Amygdala (tissue), 56 donors: ENCODE results near the gene HMX3.

Experiments
- DNase-seq, 56 donors: peaks; one replicate each; lab custom pipeline; 2025; lab: John Stamatoyannopoulos, UW

Gene HMX3

DNA sequence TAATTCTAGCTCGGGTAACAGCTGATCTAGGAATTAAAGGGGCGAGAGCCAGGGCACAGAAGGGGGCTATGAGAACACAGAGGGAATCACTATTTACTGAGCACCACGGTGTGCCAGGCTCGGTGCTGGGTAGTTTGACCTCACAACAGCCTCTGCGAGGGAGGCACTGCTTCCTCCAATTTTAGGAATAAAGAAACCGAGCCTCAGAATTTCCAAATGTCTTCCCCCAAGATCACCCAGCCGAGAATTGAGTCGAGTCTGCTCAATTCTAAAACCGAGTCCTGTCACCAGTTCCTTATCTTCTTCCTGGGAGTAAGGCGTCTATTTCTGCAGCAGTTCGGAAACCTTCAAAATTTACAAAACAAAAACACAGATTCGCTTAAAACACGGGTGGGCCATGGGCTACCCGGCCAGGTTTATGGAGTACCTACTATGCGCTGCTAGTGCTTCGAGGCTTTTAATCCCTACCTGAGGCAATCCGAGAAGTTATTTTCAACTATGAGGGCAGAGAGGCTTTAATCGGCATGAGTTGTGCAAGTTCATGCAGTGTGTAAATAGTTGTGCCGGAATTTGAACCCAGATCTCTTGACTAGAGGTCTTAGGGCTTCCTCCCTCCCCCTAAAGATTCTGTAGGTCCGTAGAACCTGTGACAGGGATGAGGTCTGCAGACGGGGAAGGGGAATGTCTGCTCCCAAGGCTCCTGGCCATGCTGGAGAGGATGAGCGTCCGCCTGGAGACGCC lies 11.3 kb downstream of the HMX3 start:
- no peak for DNase-seq

DNA sequence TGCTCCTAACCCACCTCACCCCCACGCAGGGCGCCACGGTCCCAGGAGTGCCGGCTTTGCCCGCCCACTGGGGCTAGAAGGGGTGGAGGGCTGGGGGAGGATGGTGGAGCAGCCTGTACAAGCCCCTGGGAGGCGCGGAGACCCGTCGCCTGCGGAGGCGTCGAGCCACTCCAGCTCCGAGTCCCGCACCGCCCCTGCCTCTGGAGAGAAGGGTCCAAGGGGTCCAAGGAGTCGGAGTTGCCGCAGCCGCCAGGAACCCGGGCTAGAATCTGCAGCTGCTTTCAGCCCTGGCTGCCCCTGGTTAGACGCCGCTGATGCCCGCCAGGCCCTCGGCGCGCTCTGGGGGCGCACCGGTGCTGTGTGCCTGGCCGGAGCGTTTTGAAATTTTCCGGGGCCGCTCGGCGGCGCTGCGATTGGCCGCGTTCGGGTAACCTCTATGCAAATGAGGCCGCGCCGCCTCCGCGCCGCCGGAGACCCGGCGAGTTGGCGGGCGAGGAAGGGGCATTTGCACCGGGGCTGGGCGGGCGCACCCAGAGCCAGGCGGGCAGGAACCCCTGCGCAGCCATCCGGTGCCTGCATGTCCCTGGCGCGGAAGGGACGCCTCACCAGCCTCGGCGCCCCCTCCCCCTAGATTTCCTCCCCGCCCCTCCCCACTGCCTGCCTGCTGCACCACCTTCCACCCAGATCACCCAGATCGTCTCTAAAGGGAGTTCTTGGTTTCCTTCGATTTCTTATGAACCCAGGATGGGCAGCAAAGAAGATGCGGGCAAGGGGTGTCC lies 12.1 kb downstream of the HMX3 start, which contains the start of gene HMX2:
Gene HMX2, plus strand, starts transcription at position 502 of the 779 bp plus-strand sequence. Its CDS starts 243 bp downstream, at position 745.
- DNase-seq = no peak

DNA sequence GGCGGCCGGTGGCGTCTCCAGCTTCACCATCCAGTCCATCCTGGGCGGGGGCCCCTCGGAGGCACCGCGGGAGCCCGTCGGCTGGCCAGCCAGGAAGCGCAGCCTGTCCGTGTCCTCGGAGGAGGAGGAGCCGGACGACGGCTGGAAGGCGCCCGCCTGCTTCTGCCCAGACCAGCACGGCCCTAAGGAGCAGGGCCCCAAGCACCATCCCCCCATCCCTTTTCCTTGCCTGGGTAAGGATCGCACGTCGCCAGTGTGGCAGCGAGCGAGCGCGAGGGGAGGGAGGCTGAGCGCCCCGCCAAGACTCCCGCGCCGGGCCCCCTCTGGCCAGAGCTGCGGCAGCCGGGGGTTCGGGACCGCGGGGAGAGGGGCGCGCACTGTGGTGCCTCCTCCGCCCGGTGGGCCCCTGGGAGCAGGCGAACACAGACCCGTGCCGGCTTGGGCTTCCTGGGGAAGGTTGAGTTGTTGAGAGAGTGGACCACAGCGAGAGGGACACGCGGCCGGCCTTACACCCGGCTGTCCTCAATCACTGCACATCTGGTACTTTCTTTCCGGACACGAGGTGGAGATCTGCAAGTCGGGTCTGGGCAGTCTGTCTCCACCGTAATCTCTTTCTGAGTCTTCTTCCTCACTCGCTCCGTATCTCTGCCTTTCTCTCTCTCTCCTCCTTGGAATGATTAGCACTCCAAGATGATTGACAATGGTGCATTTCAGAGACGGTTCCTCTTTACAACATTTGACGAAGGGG lies 12.8 kb downstream of the HMX3 start:
- DNase-seq = no peak

DNA sequence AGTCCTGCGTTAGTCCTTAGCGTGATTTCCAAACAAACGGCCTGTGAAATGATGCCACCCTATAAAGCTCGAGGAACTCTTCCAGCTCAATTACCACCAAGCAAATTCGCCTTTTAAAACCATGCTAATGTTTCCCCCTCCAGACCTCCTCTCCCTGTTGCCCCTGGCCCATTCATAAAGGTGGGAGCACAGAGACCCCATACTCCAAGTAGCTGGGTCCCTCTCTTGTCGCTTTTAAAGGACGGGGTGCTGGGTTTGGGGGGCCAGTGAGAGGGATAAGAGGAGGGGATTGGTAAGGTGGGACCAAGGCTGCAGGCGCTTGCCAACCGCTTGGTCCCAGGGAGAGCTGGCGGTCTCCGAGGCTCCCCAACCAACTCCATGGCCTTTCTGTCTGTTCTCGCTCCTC lies 13.4 kb downstream of the HMX3 start:
- no peak for DNase-seq

DNA sequence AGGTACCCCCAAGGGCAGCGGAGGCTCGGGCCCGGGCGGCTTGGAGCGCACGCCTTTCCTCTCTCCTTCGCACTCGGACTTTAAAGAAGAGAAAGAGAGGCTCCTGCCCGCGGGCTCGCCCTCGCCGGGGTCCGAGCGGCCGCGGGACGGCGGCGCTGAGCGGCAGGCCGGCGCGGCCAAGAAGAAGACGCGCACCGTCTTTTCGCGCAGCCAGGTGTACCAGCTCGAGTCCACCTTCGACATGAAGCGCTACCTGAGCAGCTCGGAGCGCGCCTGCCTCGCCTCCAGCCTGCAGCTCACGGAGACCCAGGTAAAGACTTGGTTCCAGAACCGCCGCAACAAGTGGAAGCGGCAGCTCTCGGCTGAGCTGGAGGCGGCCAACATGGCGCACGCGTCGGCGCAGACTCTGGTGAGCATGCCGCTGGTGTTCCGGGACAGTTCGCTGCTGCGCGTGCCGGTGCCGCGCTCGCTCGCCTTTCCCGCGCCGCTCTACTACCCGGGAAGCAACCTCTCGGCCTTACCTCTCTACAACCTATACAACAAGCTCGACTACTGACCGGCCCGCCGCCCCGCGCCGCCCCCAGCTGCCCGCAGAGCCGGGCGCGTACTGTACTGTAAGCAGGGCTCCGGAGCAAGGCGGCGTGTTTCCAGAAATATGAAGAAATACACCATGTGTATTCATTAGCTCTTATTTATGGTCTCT lies 13.9 kb downstream of the HMX3 start:
- DNase-seq = no peak

DNA sequence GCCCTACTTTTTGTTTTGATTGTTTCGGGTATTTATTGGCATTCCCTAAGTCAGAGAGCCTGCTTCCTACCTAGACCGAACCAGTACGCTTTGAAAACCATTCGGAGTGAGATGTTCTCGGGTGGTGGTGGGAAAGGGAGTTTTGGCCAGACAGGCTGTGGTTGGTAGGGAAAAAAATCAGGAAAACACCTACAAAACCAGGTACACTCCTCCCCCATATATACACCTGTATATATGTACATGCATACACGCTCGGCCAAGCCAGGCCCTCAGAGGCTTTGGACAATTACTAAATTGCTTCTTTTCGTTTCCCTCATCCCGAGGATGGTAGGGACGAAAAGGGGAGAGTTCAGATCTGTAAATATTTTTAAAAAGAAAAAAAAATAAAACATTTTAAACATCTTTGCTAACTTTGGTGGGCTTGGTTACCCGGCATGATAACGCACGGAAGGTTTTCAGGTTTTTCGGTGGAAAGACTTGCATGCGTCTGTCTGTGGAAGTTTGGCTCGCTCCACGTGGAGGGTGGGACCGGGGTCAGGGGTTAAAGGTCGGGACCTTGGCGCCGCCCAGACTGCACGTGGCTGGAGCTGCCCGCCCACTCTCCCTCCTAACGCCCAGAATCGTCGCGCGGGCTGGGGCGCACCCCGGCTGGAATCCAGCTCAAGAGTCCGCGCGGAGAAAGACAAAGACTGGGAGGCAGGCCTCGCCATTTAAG lies 14.7 kb downstream of the HMX3 start:
- no peak for DNase-seq

DNA sequence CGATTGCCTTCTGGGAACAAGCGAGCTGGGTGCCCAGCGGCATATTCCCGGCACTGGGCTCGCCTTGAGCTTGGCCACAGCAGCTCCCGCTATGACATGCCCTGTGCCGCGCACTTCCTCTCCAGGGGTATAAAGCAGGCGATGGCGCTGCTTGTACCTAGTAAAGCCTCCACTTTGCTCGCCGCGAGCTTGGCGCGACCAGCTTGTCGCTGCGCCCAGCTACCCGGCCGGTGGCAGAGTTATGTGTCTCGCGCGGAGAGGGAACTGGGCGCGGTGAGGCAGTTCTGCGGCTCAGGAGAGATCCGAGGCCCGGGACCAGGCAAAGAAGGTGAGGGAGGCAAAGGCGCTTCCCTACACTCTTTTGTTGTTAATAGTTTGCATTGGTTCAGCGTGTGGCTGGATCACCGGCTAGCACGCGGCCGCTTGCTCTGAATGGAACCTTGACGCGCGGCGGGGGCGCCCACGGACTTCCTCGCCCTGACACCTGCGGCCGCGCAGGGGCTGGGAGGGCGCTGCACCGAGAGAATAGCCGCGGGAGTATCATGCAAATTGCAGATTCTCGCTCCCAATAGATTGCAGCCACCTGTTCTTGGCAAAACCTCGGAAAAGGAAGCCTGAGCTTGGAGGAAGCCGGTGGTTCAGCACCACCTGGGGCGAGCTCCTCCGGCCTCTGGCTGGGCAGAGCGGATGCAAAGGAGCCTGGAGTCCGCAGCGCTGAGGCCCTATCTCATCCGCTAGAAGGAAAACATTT lies 15.4 kb downstream of the HMX3 start:
- DNase-seq = no peak

DNA sequence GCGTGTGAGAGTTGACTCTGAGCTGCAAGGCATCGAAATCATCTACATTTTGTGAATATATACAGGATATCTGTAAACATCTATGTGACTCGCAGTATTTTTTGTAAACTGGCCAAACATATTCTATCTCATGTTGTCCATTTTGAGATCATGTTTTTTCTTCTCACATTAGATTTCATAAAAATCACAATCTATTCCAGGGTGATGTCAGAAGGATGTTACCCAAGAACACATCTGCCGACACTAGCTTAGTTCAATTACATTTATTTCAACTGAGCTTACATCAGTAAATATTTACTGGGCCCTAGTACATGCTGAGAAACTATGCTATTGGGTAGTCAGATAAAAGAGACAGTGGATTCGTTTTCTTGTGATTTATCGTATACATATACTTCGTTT lies 16.0 kb downstream of the HMX3 start:
- no peak for DNase-seq

DNA sequence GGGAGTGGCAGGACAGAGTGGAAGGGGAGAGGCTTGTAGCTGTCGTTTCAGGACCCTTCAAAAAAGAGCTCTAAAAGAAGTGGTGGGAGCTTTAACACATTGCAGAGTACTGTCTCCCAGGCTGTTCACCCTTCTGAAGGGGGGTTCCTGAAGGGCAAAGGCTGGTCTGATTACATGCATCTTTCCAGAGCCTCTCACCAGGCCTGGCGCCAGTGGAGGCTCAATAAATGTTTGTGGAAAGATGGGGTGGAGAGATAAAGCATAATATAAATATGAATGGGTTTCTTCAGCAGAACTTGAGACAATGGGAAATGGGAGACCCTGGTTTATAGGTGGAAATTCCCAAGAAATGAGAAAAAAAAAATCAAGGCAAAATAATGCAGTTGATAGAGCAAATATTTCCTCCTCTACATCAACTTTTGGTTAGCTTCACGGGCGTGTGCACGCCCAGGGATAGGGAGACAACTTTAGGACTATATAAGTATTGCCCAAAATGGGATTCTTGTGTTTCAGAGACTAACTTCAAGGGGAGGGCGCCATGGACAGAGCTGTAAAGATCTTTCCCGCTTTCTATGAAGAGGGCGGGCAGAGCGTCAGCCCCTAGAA lies 17.8 kb downstream of the HMX3 start:
- DNase-seq = no peak

DNA sequence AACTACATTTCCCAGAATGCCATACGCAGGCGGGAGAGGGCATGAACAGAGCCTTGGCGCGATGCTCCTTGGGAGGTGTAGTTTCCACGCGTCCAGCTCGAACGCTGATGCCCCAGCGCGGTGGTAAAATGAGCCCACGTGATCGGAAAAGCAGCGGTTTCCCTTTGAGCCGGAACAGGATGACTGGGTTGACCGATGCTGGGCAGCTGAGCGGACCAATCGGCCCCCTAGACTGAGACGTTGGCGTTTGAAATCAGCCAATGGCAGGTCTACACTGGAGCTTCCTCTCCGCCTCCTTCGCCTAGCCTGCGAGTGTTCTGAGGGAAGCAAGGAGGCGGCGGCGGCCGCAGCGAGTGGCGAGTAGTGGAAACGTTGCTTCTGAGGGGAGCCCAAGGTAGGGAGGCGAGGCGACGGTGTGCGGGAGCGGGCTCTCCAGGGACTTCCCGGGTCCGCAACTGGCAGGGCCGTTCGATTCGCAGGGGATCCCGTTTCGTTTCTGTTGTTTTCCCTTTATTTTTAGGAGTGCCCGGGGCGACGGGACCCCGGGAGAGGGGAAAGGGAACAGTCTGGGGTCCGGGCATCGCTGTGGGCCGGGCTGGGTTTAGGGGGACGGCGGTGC lies 18.4 kb downstream of the HMX3 start, which contains the start of gene BUB3:
Gene BUB3, plus strand, starts transcription at position 311 of the 619 bp plus-strand sequence. CDS start 516 bp downstream, outside the sequence.
- peak; percentile 69 to 100 (median 99) for DNase-seq

DNA sequence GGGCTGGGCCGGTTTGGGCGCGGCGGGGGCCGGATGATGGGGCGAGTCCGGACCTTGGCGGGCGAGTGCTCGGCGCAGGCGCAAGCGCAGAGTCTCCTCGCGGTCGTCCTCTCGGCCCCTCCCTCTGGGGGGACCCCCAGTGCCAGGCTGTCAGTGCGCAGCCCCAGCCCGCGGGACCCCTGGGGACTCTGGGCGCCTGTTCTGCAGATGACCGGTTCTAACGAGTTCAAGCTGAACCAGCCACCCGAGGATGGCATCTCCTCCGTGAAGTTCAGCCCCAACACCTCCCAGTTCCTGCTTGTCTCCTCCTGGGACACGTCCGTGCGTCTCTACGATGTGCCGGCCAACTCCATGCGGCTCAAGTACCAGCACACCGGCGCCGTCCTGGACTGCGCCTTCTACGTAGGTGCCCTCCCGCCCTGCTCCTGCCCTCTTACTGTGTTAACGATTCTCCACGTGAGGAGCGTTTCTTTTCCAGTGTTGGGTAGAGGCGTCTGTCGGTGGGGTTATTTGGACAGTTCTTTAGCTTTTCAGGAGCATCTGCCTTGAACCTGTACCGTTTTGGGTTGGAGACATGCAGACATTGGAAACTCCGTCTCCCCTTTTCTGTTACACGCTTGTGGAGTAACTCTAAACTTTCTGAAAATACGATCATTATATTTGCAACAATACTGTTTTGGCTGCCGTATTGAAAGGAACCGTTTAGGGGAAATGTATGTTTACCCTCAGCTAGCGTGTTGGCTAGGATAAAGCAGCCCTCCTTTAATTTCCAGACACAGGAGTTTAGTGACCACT lies 19.1 kb downstream of the HMX3 start:
- DNase-seq = peak in 29 of 56 donors; percentile 24 to 70 (median 51)

DNA sequence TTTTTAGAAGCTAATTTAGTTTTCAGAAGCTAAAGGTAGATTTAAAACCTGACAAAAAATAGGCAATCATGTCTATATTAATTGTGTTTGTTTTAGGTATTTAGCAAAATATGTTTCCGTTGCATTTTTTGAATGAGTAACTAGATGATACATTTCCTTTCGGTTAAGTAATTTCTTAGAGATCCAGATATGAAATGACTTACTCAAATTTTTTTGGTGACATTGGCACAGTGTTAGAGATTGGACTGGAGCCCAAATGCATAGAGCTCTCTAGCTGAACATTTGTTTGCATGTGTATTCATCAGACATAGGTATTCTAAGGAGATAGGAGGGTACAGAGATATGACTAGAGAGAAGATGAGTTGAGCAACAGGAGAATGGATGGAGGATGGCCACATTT lies 20.3 kb downstream of the HMX3 start:
- no peak for DNase-seq

DNA sequence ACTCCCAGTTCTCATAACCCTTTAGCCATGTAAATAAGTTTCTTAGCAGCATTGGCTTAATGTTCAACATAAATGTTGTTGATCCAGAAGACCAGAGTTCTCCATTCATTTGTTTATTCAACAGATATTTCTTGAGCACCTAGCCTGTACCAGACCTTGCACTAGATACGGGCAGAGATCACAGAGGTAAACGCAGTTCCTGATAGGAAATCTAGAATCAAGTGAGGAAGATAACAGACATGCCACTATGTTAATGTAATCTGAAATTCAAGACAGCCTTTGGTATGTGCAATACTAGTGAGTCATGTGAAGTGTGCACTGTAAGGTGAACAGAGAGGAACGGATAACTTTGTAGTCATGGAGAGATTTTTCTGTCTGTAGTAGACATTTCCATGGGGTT lies 21.4 kb downstream of the HMX3 start:
- DNase-seq = no peak

DNA sequence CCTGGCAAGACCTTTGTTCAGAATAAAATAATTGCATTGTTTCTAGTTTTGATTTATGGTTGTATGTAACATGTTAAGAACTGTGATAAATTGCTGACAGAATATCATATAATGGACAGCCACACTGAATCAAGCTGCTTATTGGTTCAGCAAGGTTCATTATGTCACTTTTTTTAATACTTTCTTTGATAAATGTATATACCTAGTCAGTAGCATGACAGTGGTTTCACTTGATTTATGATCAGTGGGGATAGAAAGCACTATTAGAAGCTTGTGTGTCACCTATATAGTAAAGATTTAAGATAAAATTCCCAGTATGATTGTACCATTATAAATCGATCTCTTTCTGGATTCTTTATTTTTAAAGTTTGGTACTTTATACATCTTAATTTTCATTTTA lies 22.9 kb downstream of the HMX3 start:
- no peak for DNase-seq

DNA sequence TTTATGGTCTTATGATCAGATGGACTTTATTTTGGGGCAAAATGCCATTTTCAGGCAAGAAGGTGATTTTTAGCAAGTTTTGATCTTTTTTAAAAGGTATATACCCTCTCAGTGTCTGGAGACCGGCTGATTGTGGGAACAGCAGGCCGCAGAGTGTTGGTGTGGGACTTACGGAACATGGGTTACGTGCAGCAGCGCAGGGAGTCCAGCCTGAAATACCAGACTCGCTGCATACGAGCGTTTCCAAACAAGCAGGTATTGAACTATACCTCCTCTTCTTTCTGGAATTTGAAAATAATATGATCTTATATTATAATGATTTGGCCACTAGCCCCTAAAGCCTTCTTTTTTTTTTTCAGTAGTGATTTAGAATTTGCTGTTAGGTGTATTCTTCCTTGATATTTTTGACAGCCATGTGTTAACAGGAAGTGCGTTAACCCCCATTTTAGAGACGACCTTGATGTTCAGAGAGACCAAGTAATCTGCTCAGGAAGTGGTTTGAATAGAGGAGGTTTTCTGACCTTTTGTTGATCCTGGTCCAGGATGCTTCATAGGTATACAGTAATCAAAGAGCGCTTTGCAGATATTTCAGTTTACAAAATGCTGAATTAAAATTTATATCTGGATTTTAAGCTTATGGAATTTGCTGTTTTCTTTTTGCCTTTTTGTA lies 24.7 kb downstream of the HMX3 start:
- no peak for DNase-seq

DNA sequence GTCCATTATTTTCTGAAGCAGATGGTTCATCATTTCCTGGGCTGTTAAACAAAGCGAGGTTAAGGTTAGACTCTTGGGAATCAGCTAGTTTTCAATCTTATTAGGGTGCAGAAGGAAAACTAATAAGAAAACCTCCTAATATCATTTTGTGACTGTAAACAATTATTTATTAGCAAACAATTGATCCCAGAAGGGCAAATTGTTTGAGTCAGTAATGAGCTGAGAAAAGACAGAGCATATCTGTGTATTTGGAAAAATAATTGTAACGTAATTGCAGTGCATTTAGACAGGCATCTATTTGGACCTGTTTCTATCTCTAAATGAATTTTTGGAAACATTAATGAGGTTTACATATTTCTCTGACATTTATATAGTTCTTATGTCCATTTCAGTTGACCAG lies 28.5 kb downstream of the HMX3 start:
- no peak for DNase-seq
